BLaER1 treated with 17β-estradiol and CSF1 and Interleukin-3, amounts not matched to agents 10 nM and 100 nM (cell line): ENCODE results near the gene ZNF614.
"Not testable (repeated sequence)": the region's sequence is repeated elsewhere in the genome, so short reads cannot be mapped to it uniquely, and the experiment has no call there.

Experiments
- H3K27ac ChIP-seq, 11 experiments: shearing (Covaris generic); formaldehyde crosslinking; 2 replicates each; pipeline ENCODE4 v1.8.1; 2022
- H3K27me3 ChIP-seq, 11 experiments: shearing (Covaris generic); formaldehyde crosslinking; 2 replicates each; pipeline ENCODE4 v1.8.1; 2022
- H3K36me3 ChIP-seq, 11 experiments: shearing (Covaris generic); formaldehyde crosslinking; 2 replicates each; pipeline ENCODE4 v1.8.1; 2022
- H3K4me1 ChIP-seq, 10 experiments: shearing (Covaris generic); formaldehyde crosslinking; 2 replicates each; pipeline ENCODE4 v1.8.1; 2022
- H3K4me2 ChIP-seq, 11 experiments: shearing (Covaris generic); formaldehyde crosslinking; 2 replicates each; pipeline ENCODE4 v1.8.1; 2022
- H3K4me3 ChIP-seq, 10 experiments: shearing (Covaris generic); formaldehyde crosslinking; 2 replicates each; pipeline ENCODE4 v1.8.1; 2022
- H3K9ac ChIP-seq, 11 experiments: shearing (Covaris generic); formaldehyde crosslinking; 2 replicates each; pipeline ENCODE4 v1.8.1; 2022
- H3K9me3 ChIP-seq, 11 experiments: shearing (Covaris generic); formaldehyde crosslinking; replicated peaks in 1 of 11; 2 replicates each; pipeline ENCODE4 v1.8.1; 2022
- H4K20me1 ChIP-seq, 11 experiments: shearing (Covaris generic); formaldehyde crosslinking; 2 replicates each; pipeline ENCODE4 v1.8.1; 2022
- Cebpa-rat ChIP-seq, 11 experiments: shearing (Covaris generic); IDR thresholded peaks; 2 replicates each; pipeline ENCODE4 v1.8.1; 2022

Gene ZNF614

GRCh38 chr19:51980116-51980736 lies 48.0 kb downstream of the ZNF614 start:
- peak overlapping the region in 2 of 10 experiments; percentile 1 to 34; a peak in 1 of 20 replicates for H3K4me3 ChIP-seq
- H3K9me3 ChIP-seq, result peaks cover 99 to 100% (median 100%) of the 10 kb centered on the region in 11 experiments
- H3K27ac ChIP-seq, result peak overlapping the region in 2 of 11 experiments; percentile 21 to 40; a peak in 1 of 22 replicates
- no peaks in the 10 kb centered on the region for H3K27me3 ChIP-seq
- no peaks in the 10 kb centered on the region; a peak in 1 of 22 replicates for H4K20me1 ChIP-seq
- TF ChIP-seq Cebpa-rat (IDR thresholded peaks at IDR 0.05), result peak in 6 of 11 experiments; percentile 16 to 77 (median 44); a peak in 6 of 22 replicates
- H3K4me1 ChIP-seq, result peaks cover 0 to 5% (median 0%) of the 10 kb centered on the region in 10 experiments; a peak in 3 of 20 replicates
- H3K36me3 ChIP-seq, result peaks cover 92 to 100% (median 98%) of the 10 kb centered on the region in 11 experiments
- H3K4me2 ChIP-seq, result no peak overlapping the region
- H3K9ac ChIP-seq, result no peak overlapping the region

GRCh38 chr19:51978882-51979281 lies 49.3 kb downstream of the ZNF614 start:
- TF ChIP-seq Cebpa-rat (IDR thresholded peaks at IDR 0.05), result no peak

GRCh38 chr19:51977346-51977745 lies 50.8 kb downstream of the ZNF614 start:
- 0 out of 20 replicates have a peak, but pooled peaks cover 0 to 4% (median 0%) of the 10 kb centered on the region in 10 experiments for H3K4me1 ChIP-seq
- H3K4me2 ChIP-seq, result no peak overlapping the region
- H3K27me3 ChIP-seq, result no peaks in the 10 kb centered on the region
- no peak overlapping the region for H3K27ac ChIP-seq
- peaks cover 97 to 100% (median 99%) of the 10 kb centered on the region in 11 experiments for H3K36me3 ChIP-seq
- no peaks in the 10 kb centered on the region; a peak in 1 of 22 replicates for H4K20me1 ChIP-seq
- H3K9ac ChIP-seq, result no peak overlapping the region
- H3K9me3 ChIP-seq, result peaks cover 99 to 100% (median 100%) of the 10 kb centered on the region in 11 experiments
- peak overlapping the region in 1 of 10 experiments; percentile 0; a peak in 1 of 20 replicates for H3K4me3 ChIP-seq
- TF ChIP-seq Cebpa-rat (IDR thresholded peaks at IDR 0.05), result no peak

More at GRCh38 chr19:51978882-51979281, 49.3 kb downstream of the ZNF614 start:
- no peak overlapping the region for H3K9ac ChIP-seq
- H3K4me2 ChIP-seq, result no peak overlapping the region
- H3K4me1 ChIP-seq, result 0 out of 20 replicates have a peak, but pooled peaks cover 0 to 4% (median 0%) of the 10 kb centered on the region in 10 experiments
- peak overlapping the region in 6 of 10 experiments; percentile 12 to 38 (median 31); a peak in 6 of 20 replicates for H3K4me3 ChIP-seq
- H4K20me1 ChIP-seq, result no peaks in the 10 kb centered on the region; a peak in 1 of 22 replicates
- H3K9me3 ChIP-seq, result peaks cover 99 to 100% (median 100%) of the 10 kb centered on the region in 11 experiments
- peaks cover 97 to 100% (median 99%) of the 10 kb centered on the region in 11 experiments for H3K36me3 ChIP-seq
- H3K27ac ChIP-seq, result no peak overlapping the region
- H3K27me3 ChIP-seq, result no peaks in the 10 kb centered on the region

DNA sequence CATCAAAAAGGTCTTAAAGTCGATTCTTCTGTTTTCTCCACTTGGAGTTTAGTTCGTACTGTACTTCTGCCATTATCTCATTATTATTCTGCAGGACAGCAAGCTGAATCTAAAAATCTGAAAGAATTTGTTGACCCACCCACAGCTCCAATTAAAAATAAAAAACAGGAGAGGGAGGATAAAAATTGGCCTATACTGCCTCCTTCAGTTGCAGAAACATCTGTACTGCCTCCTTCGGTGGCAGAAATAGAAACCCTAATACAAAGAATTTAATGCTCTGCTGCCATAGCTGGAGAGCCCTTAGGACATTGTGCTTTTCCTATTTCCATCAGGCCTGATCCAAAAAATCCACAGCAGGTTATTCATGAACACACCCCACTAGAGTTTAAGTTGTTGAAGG lies 51.3 kb downstream of the ZNF614 start:
- Histone ChIP-seq H3K36me3 (peaks cover 97 to 100% (median 100%) of the 10 kb centered on the region in 11 experiments), H3K4me2 (no peak overlapping the region), H3K27me3 (no peaks in the 10 kb centered on the region), H3K9me3 (peaks cover 99 to 100% (median 100%) of the 10 kb centered on the region in 11 experiments), H4K20me1 (no peaks in the 10 kb centered on the region; a peak in 1 of 22 replicates), H3K4me1 (0 out of 20 replicates have a peak, but pooled peaks cover 0 to 4% (median 0%) of the 10 kb centered on the region in 10 experiments), H3K27ac (no peak overlapping the region), H3K9ac (no peak overlapping the region), H3K4me3 (0 out of 20 replicates have a peak overlapping the region, but pooled peaks of 1 of the 10 experiments have one; percentile 0)
- TF ChIP-seq Cebpa-rat (IDR thresholded peaks at IDR 0.05), result no peak

DNA sequence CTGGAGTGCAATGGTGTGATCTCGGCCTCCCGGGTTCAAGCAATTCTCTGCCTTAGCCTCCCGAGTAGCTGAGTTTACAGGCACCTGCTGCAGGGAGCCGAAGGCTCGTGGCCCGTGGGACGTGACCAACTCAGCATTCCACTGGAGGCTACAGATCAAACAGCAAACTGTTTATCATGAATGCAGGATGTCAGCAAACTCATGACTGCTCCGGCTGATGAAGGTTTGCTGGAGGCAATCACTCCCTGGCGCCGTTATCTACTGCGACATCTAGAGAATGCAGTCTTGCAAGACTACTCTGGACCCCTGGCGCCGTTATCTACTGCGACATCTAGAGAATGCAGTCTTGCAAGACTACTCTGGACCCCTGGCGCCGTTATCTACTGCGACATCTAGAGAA lies 52.4 kb downstream of the ZNF614 start:
- H3K27ac ChIP-seq, H3K4me1 ChIP-seq, H3K4me2 ChIP-seq, H4K20me1 ChIP-seq, H3K9ac ChIP-seq, H3K27me3 ChIP-seq: not testable (repeated sequence)
- H3K4me3 ChIP-seq, result 0 out of 20 replicates have a peak overlapping the region, but pooled peaks of 1 of the 10 experiments have one; percentile 19
- H3K36me3 ChIP-seq, result peaks cover 97 to 100% (median 100%) of the 10 kb centered on the region in 11 experiments
- H3K9me3 ChIP-seq, result peaks cover 99 to 100% (median 100%) of the 10 kb centered on the region in 11 experiments

- Histone ChIP-seq H3K4me2 (no peak overlapping the region), H3K27me3 (no peaks in the 10 kb centered on the region), H3K9ac (no peak overlapping the region), H4K20me1 (no peaks in the 10 kb centered on the region; a peak in 1 of 22 replicates), H3K36me3 (peaks cover 98 to 100% (median 100%) of the 10 kb centered on the region in 11 experiments), H3K9me3 (peaks cover 98 to 100% (median 100%) of the 10 kb centered on the region in 11 experiments), H3K27ac (no peak overlapping the region), H3K4me1 (no peaks in the 10 kb centered on the region), H3K4me3 (peak overlapping the region; percentile 2 to 56 (median 36); a peak in 18 of 20 replicates)
- TF ChIP-seq Cebpa-rat (IDR thresholded peaks at IDR 0.05), result no peak
These were observed 56.6 kb downstream of the ZNF614 start for GRCh38 chr19:51971624-51972023.

DNA sequence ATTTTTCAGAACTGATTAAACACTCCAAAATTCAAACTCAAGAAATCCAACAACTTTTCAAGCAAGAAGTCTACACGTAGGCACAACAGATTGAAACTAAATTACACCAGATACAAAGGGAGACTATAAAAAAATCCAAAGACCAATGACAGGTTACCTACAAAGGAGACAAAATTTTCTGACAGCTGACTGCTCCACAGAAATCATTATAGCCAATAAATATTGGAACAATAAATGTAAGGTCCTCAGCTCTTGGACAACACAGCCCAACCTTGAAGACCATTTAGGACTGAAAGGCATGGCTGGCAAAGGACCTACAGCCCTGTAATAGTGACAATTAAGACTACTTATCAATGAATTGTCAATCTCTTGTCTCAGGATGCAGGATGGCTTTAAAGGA lies 57.5 kb downstream of the ZNF614 start:
- H4K20me1 ChIP-seq, result no peaks in the 10 kb centered on the region
- no peak overlapping the region for H3K27ac ChIP-seq
- H3K27me3 ChIP-seq, result no peaks in the 10 kb centered on the region
- no peak overlapping the region for H3K9ac ChIP-seq
- H3K36me3 ChIP-seq, result peaks cover 98 to 100% (median 100%) of the 10 kb centered on the region in 11 experiments
- H3K4me2 ChIP-seq, result no peak overlapping the region
- H3K9me3 ChIP-seq, result peaks cover 98 to 100% (median 100%) of the 10 kb centered on the region in 11 experiments
- no peak for TF ChIP-seq Cebpa-rat (IDR thresholded peaks at IDR 0.05)
- H3K4me3 ChIP-seq, result peak overlapping the region in 9 of 10 experiments; percentile 19 to 56 (median 41); a peak in 14 of 20 replicates
- H3K4me1 ChIP-seq, result no peaks in the 10 kb centered on the region

GRCh38 chr19:51965583-51965982 lies 62.6 kb downstream of the ZNF614 start:
- Histone ChIP-seq H3K27ac (no peak overlapping the region), H3K27me3 (no peaks in the 10 kb centered on the region), H3K4me3 (peak overlapping the region in 4 of 10 experiments; percentile 2 to 16 (median 5); a peak in 4 of 20 replicates), H3K9me3 (peaks cover 93 to 100% (median 99%) of the 10 kb centered on the region in 11 experiments), H3K36me3 (peaks cover 90 to 99% (median 95%) of the 10 kb centered on the region in 11 experiments), H4K20me1 (no peaks in the 10 kb centered on the region), H3K9ac (no peak overlapping the region), H3K4me2 (no peak overlapping the region), H3K4me1 (peaks cover 0 to 10% (median 8%) of the 10 kb centered on the region in 10 experiments; a peak in 14 of 20 replicates)
- TF ChIP-seq Cebpa-rat (IDR thresholded peaks at IDR 0.05), result no peak
